ENCODE data around the gene RANGAP1.
"Not testable (repeated sequence)": the region's sequence is repeated elsewhere in the genome, so short reads cannot be mapped to it uniquely, and the experiment has no call there.

Gene RANGAP1

DNA sequence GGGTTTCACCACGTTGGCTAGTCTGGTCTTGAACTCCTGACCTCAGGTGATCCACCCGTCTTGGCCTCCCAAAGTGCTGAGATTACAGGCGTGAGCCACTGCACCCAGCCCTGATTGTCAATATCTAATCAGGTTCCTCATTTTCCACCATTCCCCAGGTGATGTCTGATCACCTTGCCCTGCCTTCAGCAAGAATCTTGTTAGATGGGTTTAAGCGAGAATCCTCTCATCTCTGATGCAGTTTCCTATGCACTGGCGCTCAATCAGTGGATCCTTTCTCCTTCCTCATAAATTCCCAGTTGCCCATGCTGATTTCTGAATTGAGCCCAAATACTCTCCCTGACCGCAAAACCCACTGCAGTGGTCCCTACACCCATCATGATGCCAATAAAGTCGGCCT is 14.7 kb upstream of the RANGAP1 start:
- no peak for DNase-seq

GRCh38 chr22:41296826-41297667 is 11.1 kb upstream of the RANGAP1 start:
- no peak for DNase-seq

DNA sequence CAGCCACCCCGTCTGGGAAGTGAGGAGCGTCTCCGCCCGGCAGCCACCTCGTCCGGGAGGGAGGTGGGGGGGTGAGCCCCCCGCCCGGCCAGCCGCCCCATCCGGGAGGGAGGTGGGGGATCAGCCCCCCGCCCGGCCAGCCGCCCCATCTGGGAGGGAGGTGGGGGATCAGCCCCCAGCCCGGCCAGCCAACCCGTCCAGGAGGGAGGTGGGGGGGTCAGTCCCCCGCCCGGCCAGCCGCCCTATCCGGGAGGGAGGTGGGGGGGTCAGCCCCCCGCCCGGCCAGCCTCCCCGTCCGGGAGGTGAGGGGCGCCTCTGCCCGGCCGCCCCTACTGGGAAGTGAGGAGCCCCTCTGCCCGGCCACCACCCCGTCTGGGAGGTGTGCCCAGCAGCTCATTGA is 8.8 kb upstream of the RANGAP1 start:
- DNase-seq: not testable (repeated sequence)

GRCh38 chr22:41290262-41291221 is 4.6 kb upstream of the RANGAP1 start:
- DNase-seq: no peak

- DNase-seq: no peak
Observed at GRCh38 chr22:41289671-41290070, 3.7 kb upstream of the RANGAP1 start.

GRCh38 chr22:41288245-41288946 is 2.4 kb upstream of the RANGAP1 start:
- no peak for DNase-seq

DNA sequence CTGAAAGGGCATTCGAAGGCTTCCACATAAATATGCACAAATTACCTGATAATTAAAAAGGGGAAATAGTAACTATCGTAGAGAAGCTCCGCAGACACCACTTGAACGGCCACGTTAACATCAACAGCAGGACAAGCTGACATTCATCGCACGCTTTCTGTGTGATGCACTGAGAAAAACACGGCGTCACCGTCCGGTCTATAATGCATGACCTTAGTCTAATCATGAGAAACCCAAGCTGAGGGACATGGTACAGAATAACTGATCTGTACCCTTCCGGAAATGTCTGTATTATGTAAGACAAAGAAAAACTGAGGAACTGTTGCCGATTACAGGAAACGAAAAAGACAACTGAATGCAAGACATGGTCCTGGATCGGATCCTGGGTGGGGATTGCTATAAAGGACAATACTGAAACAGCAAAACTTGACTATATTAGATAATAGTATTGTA is 678 bp upstream of the RANGAP1 start:
- no peak for DNase-seq

DNA sequence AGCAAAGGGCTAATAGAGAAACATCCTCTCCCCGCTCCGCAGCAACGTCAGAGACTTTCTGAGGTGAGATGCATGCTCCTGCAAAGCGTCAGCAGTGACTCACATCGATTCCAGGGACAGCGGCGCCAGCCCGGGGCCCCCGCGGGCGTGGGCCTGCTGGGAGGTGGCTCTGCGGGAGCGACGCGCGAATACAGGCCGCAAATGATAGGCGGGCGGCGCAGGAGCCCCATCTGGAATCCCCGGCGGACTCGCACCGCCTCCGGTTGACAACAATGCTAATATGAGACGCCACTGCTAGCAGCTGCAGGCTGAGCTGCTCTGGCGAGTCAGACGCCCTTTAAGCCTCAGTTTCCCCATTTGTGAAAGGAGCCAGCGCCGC is 557 bp downstream of the RANGAP1 start:
- DNase-seq: no peak

DNA sequence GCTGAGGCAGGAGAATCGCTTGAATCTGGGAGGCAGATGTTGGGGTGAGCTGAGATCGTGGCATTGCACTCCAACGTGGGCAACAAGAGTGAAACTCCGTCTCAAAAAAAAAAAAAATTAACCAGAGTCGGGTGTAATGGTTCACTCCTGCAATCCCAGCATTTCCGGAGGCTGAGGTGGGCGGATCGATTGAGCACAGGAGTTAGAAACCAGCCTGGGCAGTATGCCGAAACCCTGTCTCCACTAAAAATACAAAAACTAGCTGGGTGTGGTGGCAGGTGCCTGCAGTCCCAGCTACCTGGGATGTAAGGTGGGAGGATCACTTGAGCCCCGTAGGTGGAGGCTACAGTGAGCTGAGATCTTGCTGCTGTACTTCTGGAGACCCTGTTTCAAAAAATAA is 1.5 kb downstream of the RANGAP1 start:
- no peak for DNase-seq

DNA sequence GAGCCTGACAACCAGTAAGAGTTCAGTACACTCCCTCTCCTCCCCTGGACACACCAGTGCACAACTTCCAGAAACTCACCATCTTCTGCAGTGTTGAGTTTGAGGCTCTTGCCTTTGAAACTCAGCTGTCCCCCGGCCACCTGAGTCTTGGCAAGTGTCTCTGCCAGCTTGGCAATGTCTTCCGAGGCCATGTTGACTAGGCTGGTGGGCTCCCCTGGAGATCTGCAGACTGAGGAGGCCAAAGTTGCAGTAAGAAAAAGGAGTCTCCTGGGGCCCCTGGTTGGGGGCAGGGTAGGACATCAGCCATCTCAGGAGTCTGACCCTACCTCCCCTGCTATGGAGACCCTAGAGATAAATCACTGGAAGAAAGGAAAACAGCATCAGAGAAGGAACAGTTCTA is 5.1 kb downstream of the RANGAP1 start:
- DNase-seq: no peak

DNA sequence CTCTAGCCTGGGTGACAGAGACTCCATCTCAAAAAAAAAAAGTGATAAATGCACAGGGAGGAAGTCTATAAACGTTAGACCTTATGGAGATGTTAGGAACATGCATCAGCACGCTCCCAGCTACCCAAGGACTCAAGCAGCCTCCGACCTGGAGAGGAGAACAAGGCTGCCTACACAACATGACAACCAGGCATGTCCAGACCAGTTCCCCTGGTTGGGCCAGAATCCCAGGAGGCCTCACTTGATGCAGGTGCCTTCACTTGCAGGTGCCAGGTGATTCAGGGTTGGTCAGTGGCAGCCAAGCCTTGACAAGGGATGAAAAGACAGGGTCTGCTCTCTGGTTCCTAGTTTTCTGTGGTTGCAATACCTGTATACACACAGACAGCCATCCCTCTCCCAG is 5.9 kb downstream of the RANGAP1 start:
- no peak for DNase-seq

DNA sequence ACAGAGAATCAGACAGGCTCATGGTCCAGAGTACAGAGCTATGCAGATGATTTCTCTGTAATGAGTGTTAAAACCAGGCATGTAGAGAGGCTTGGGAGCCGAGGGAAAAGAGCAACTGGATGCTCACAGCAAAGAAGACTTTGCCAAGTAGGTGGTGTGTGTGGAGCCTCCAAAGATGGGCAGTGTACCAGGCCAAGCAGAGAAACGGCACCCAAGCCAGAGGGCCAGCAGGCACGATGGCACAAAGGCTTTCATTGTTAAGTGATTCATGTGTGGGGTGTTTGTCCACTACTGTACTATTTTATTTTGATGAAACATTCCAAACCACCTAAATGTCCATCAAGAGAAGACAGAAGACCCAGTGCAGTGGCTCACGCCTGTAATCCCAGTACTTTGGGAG is 11.1 kb downstream of the RANGAP1 start:
- DNase-seq: peak; percentile 69

- no peak for DNase-seq
Observed at GRCh38 chr22:41273128-41273527, 12.9 kb downstream of the RANGAP1 start.

GRCh38 chr22:41271787-41272186 is 14.2 kb downstream of the RANGAP1 start:
- no peak for DNase-seq

- DNase-seq: no peak
Observed at GRCh38 chr22:41267958-41268357, 18.0 kb downstream of the RANGAP1 start.

- DNase-seq: peak; percentile 85
Observed at GRCh38 chr22:41264408-41264941, 21.5 kb downstream of the RANGAP1 start.

DNA sequence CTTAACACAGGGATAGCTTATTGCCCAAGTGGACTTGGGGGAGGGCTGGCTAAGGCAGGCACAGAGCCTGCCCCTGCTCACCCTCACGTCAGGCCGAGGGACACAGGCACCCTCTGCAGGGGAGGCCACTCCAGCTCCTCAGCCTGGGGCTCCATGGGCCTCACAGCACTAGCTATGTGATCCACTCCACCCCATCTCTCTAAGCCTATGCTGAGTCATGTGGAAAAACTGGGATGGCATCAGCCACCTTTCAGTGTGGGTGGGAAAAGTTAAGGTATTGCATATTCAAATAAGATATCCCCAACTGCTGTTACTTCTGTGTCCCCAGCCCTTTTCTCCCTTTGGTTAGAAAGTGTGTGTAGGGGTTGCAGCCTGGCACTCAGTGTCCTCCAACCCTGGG is 22.3 kb downstream of the RANGAP1 start:
- DNase-seq: no peak

- no peak for DNase-seq
Observed at GRCh38 chr22:41262250-41262765, 23.7 kb downstream of the RANGAP1 start.

DNA sequence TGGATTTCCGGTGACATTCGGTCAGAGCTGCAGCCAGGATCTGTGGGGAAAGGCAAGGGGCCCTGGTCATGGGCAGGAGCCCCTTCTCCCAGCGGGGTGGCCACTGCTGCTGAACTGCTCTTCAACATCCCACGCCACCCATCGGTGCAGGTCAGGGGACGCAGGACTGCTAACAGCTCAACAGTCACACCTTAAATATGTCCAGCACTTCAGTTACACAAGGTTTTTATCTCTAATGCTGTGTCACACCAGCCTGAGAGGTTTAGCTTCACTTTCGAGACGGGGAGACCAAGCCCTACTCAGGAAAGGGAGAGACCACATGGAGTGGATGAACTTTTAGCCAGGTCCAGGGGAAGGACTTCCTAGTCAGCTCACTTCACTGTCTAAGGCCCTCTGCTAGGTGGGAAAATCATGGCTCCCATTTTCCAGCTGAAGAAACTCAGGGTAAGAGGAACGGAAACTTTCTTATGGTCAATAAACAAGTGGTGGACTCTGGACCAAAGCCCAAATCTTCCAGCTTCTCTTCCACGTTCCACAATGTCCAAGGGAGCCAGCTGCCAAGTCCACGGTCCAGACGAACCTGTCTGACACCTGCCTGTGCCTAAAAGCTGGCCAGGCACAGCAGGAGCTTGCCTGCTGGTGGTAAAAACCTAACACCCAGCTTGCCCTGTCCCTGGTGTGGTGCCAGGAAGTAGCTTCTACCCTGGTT is 24.3 kb downstream of the RANGAP1 start:
- DNase-seq: no peak

DNA sequence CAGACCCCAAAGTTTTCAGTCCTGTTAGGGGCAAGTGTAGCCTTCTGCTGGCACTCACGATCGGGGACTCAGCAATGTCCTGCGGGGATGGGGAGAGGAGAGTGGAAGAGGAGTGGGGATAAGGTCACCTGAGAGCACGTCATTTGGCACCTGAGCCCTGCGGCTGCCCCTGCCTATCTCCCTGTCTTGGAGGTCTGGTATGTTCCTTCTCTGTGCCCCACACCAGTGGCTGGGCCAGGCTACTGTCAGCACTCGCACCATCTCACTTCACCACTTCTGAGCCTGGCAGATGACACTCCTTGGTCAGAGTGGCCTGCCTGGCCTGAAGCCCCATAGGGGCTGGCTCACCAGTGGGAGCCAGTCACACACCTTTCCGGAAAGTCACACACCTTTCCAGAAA is 25.1 kb downstream of the RANGAP1 start:
- no peak for DNase-seq

DNA sequence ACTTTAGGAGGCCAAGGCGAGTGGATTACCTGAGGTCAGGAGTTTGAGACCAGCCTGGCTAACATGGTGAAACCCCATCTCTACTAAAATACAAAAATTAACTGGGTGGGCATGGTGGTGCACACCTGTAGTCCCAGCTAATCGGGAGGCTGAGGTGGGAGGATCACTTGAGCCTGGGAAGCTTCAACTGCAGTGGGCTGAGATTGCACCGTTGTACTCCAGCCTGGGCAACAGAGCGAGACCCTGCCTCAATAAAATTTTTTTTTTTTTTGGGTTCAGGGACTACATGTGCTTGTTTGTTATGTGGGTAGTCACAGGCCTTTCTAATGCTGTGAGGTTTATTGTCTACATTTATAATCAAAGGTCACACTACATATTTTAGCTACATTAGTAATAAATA is 26.2 kb downstream of the RANGAP1 start:
- DNase-seq: not testable (repeated sequence)

- DNase-seq: no peak
Observed at GRCh38 chr22:41257696-41258095, 28.3 kb downstream of the RANGAP1 start.
